ENCODE results near the gene FAM163A. TPM values are rescaled to one million over a fixed set of nuclear protein-coding genes. Genes with fewer than 3 reads are reported as not detected.

Gene FAM163A
- total and polyA plus RNA-seq, 12 donors = 0.34 to 7.0 (median 2.6) TPM; not detected in 4

DNA sequence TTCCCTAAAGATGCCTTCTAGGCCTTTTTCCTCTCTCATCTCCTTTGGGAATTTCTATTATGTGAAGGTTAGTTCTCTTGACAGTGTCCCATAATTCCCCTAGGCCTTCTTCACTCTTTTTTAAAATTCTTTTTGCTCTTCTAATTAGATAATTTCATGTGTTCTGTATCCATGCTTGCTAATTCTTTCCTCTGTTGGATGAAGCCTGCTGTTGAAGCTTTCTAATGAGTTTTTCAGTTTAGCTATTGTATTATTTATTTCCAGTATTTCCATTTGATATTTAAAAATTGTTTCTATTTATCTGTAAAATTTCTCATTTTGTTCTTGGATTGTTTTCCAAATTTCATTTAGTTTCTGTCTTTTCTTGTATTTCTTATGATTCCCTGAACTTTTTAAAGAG, 28.5 kb upstream of the FAM163A start:
- Histone ChIP-seq H3K36me3 (replicated peaks in 1 of 2) (no peaks in the 10 kb centered on the region), H3K4me1 (replicated peaks in 1 of 2) (peaks cover 0 to 9% of the 10 kb centered on the region in 2 donors), H3K9me3 (replicated peaks in 1 of 3) (peaks cover 0 to 10% (median 7%) of the 10 kb centered on the region in 3 donors), H3K27ac (no peak overlapping the region), H3K27me3 (no peaks in the 10 kb centered on the region), H3K4me3 (no peak overlapping the region)
- no peak for TF ChIP-seq POLR2A (IDR thresholded peaks at IDR 0.05)
- TF ChIP-seq, protein P1, sequence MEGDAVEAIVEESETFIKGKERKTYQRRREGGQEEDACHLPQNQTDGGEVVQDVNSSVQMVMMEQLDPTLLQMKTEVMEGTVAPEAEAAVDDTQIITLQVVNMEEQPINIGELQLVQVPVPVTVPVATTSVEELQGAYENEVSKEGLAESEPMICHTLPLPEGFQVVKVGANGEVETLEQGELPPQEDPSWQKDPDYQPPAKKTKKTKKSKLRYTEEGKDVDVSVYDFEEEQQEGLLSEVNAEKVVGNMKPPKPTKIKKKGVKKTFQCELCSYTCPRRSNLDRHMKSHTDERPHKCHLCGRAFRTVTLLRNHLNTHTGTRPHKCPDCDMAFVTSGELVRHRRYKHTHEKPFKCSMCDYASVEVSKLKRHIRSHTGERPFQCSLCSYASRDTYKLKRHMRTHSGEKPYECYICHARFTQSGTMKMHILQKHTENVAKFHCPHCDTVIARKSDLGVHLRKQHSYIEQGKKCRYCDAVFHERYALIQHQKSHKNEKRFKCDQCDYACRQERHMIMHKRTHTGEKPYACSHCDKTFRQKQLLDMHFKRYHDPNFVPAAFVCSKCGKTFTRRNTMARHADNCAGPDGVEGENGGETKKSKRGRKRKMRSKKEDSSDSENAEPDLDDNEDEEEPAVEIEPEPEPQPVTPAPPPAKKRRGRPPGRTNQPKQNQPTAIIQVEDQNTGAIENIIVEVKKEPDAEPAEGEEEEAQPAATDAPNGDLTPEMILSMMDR (IDR thresholded peaks at IDR 0.05) = no peak
- no peak for DNase-seq
- intact Hi-C loops (cut with DNase I) = no loop called here

DNA sequence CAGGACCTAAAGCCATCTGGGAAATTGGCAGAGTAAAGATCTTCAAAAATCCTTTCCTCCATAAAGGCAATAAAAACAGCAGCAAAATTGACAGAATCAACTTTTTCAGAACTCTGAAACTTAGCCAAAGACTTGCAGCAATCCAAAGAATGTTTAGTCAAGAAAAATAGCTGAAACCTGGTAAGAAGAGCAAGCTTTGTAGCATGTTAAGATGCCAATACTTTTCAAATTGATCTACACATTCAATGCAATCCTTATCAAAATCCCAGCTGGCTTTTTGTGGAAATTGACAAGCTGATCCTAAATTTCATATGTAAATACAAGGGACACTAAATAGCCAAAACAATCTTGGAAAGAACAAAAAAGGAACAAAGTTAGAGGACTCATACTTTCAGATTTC, 23.8 kb upstream of the FAM163A start:
- Histone ChIP-seq H3K9me3 (replicated peaks in 1 of 3) (peaks cover 0 to 8% (median 3%) of the 10 kb centered on the region in 3 donors), H3K36me3 (replicated peaks in 1 of 2) (no peaks in the 10 kb centered on the region), H3K4me3 (no peak overlapping the region), H3K4me1 (replicated peaks in 1 of 2) (no peaks in the 10 kb centered on the region), H3K27me3 (no peaks in the 10 kb centered on the region), H3K27ac (no peak overlapping the region)
- intact Hi-C loops (cut with DNase I) = no loop called here
- no peak for DNase-seq
- TF ChIP-seq, protein P1 (IDR thresholded peaks at IDR 0.05) = no peak
- no peak for TF ChIP-seq POLR2A (IDR thresholded peaks at IDR 0.05)

DNA sequence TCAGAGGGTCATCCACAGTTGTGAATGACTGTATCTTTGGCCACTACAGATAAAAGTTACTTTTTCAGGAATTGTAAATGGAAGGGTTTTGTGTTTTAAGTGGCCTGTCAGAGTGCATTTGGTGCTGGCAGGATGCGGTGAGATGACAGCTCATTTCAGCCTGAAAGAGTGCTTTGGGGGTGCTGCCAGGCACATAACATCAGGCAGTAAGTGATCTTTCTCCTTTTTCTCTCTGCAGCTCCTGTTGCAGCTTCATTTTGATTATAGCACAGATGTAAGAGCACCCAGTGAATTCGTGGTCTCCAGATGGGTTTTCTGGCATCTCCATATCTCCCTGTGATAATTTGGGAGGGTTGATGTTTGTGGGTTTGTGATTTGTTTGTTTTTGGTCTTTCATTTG, 14.8 kb upstream of the FAM163A start:
- H3K4me3 ChIP-seq = no peak overlapping the region
- no peaks in the 10 kb centered on the region for H3K4me1 ChIP-seq (replicated peaks in 1 of 2)
- no peak overlapping the region for H3K27ac ChIP-seq
- DNase-seq = no peak
- no peaks in the 10 kb centered on the region for H3K27me3 ChIP-seq
- H3K36me3 ChIP-seq (replicated peaks in 1 of 2) = no peaks in the 10 kb centered on the region
- 35 to 51% (median 38%) methylated on average over 2 of the region's 2 CpGs for WGBS, 4 donors
- no peaks in the 10 kb centered on the region for H3K9me3 ChIP-seq (replicated peaks in 1 of 3)
- intact Hi-C loops (cut with DNase I) = no loop called here
- no peak for TF ChIP-seq POLR2A (IDR thresholded peaks at IDR 0.05)
- TF ChIP-seq, protein P1 (IDR thresholded peaks at IDR 0.05) = no peak

DNA sequence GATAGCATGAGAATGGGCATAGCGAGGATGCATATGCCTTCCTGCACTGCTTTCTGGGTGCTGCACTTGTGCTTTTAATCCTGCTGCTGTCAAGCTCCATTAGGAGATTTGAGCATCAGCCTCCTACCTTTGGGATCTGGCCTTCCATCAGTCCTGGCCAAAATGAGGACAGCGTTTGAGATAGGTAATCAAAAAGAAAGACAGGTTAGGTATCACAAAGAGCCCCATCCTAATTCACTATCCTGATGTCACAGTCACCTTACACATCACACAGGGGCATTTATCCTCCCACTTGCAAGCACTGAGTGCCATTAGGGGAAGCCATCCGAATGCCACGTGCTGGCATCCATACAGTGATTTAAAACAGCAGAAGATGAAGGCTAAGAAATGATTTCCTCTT, 13.2 kb upstream of the FAM163A start:
- 77 to 83% (median 80%) methylated on average over 4 of the region's 4 CpGs for WGBS, 4 donors
- no peak overlapping the region for H3K4me3 ChIP-seq
- DNase-seq = no peak
- intact Hi-C loops (cut with DNase I) = no loop called here
- no peaks in the 10 kb centered on the region for H3K27me3 ChIP-seq
- H3K36me3 ChIP-seq (replicated peaks in 1 of 2) = no peaks in the 10 kb centered on the region
- TF ChIP-seq, protein P1 (IDR thresholded peaks at IDR 0.05) = no peak
- no peak for TF ChIP-seq POLR2A (IDR thresholded peaks at IDR 0.05)
- no peaks in the 10 kb centered on the region for H3K4me1 ChIP-seq (replicated peaks in 1 of 2)
- no peak overlapping the region for H3K27ac ChIP-seq
- no peaks in the 10 kb centered on the region for H3K9me3 ChIP-seq (replicated peaks in 1 of 3)

Measured in adrenal gland (tissue), 12 donors.